Myocyte (in vitro differentiated cells): ENCODE results near the gene NSUN6. TPM values are rescaled to one million over a fixed set of nuclear protein-coding genes. Genes with fewer than 3 reads are reported as not detected.
A peak's percentile ranks its signal among the peaks of the same experiment; 100 is the strongest.

Source experiments
- DNase-seq: peaks from one replicate; pipeline ENCODE4 v3.0.0-alpha.2; 2012; ENCODE audit warnings: low read depth
- polyA plus RNA-seq: library from polyadenylated mRNA; unstranded; fragments of >200 nt; gene quantifications from one replicate; pipeline ENCODE4 v1.2.1, GENCODE V29; 2012; ENCODE audit warnings: missing spikeins
- total RNA-seq: library from RNA; depleted of rRNA; stranded (reverse); fragments of >200 nt; gene quantifications from 2 replicates; pipeline ENCODE4 v1.2.3, GENCODE V29; 2014

The NSUN6 gene
- total RNA-seq = 5.5 and 6.2 TPM in 2 replicates
- polyA plus RNA-seq = 4.4 TPM

GRCh38 chr10:18651324-18652007, at the start of gene NSUN6:
TSS of gene NSUN6 (minus strand) at chr10:18651587. CDS start at chr10:18651203, 384 bp downstream.
- DNase-seq = peak; percentile 89

GRCh38 chr10:18699849-18700840, 48.8 kb upstream of the NSUN6 start:
- no peak for DNase-seq

GRCh38 chr10:18690541-18690940, 39.2 kb upstream of the NSUN6 start:
- DNase-seq = no peak

- DNase-seq = peak; percentile 35
These were observed 38.1 kb upstream of the NSUN6 start for GRCh38 chr10:18689498-18689897.

GRCh38 chr10:18687706-18688105, 36.3 kb upstream of the NSUN6 start:
- no peak for DNase-seq

- DNase-seq = no peak
These were observed 35.8 kb upstream of the NSUN6 start for GRCh38 chr10:18687195-18687594.

- no peak for DNase-seq
These were observed 34.2 kb upstream of the NSUN6 start for GRCh38 chr10:18685555-18685954.

- DNase-seq = no peak
These were observed 33.6 kb upstream of the NSUN6 start for GRCh38 chr10:18684953-18685352.

- DNase-seq = peak; percentile 18
These were observed 33.0 kb upstream of the NSUN6 start for GRCh38 chr10:18684416-18684815.

- no peak for DNase-seq
These were observed 32.0 kb upstream of the NSUN6 start for GRCh38 chr10:18683427-18683826.

GRCh38 chr10:18681971-18682411, 30.6 kb upstream of the NSUN6 start:
- DNase-seq = no peak

GRCh38 chr10:18681366-18681765, 30.0 kb upstream of the NSUN6 start:
- DNase-seq = no peak

GRCh38 chr10:18680754-18681153, 29.4 kb upstream of the NSUN6 start:
- no peak for DNase-seq

GRCh38 chr10:18675086-18675801, 23.9 kb upstream of the NSUN6 start:
- no peak for DNase-seq

GRCh38 chr10:18668026-18668425, 16.6 kb upstream of the NSUN6 start:
- no peak for DNase-seq

GRCh38 chr10:18666810-18667209, 15.4 kb upstream of the NSUN6 start:
- no peak for DNase-seq

GRCh38 chr10:18665815-18666558, 14.6 kb upstream of the NSUN6 start:
- no peak for DNase-seq

- DNase-seq = no peak
These were observed 13.6 kb upstream of the NSUN6 start for GRCh38 chr10:18664841-18665478.

- DNase-seq = no peak
These were observed 9.5 kb upstream of the NSUN6 start for GRCh38 chr10:18660816-18661431.
